Spleen (tissue), 7 donors: ENCODE data around the gene HIF3A.

Experiments
- CTCF ChIP-seq, 11 experiments: fragments of 200-600 bp in 7 of 11; fragments of 450-650 bp in 4 of 11; sonication (generic) in 4 of 11; IDR thresholded peaks in 8 of 11; conservative IDR thresholded peaks in 3 of 11; 1 replicate in 7 of 11; 2 replicates in 4 of 11; pipeline versions ENCODE4 v1.4.0 to v1.8.0; 2016 to 2021; ENCODE audit warnings: antibody characterized with exemption in 11 of 11, inconsistent platforms in 4 of 11, mild to moderate bottlenecking in 1 of 11
- POLR2A ChIP-seq, 3 donors: fragments of 450-650 bp; IDR thresholded peaks; one replicate each; pipeline ENCODE4 v1.5.1; 2017; ENCODE audit warnings: antibody characterized with exemption in 3 of 3, mild to moderate bottlenecking in 1 of 3
- donor health status: DM: no; HTN: no; CAD: no; lungs with moderate emphysema.
- donor health status: DM: no; HTN: no; CAD: no.
- donor health status: DM: no; HTN: no; CAD: no.

DNA sequence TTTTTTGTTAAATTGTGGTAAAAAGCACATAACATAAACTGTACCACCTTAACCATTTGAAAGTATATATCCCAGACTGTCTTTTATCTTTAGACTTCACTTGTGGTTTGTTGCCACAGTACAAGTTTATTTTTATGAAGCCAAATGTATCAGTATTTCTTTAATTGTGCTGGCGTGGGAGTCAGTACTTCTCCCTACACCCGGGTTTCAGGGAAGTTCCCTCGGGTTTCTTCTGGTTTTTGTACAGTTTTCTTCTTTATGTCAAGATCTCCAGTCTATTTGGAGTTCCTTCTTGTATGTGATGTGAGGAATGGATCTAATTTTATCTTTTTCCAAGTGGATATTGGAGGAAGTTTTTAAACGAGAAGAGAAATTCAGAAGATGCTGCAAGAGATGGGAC, 96.0 kb downstream of the HIF3A start:
- TF ChIP-seq CTCF (IDR thresholded peaks at IDR 0.05 in 8 of 11, conservative IDR thresholded peaks at IDR 0.05 in 3 of 11) = no peak
- TF ChIP-seq POLR2A (IDR thresholded peaks at IDR 0.05) = no peak
